Breast epithelium (tissue), 3 donors: ENCODE measurements around the gene MOCS3.

Source experiments
- CTCF ChIP-seq, 3 donors: fragments of 450-650 bp; IDR thresholded peaks; one replicate each; pipeline ENCODE4 v1.5.1; 2016 to 2017; ENCODE audit warnings: antibody characterized with exemption in 3 of 3, mild to moderate bottlenecking in 3 of 3, moderate library complexity in 3 of 3
- POLR2A ChIP-seq: fragments of 450-650 bp; IDR thresholded peaks from one replicate; pipeline ENCODE4 v1.6.1; 2016; ENCODE audit warnings: antibody characterized with exemption, mild to moderate bottlenecking, moderate library complexity

- TF ChIP-seq CTCF (IDR thresholded peaks at IDR 0.05) (no peak), POLR2A (no peak)
These were observed 9.0 kb downstream of the MOCS3 start for GRCh38 chr20:50967586-50967985.
